Limb (tissue), 2 donors: Measurements from ENCODE around the gene DAZAP1.

ENCODE experiments used
- DNase-seq, 2 donors: peaks; one replicate each; pipeline ENCODE4 v3.0.0-alpha.2; 2016; ENCODE audit errors: extremely low spot score in 2 of 2

Gene DAZAP1

DNA sequence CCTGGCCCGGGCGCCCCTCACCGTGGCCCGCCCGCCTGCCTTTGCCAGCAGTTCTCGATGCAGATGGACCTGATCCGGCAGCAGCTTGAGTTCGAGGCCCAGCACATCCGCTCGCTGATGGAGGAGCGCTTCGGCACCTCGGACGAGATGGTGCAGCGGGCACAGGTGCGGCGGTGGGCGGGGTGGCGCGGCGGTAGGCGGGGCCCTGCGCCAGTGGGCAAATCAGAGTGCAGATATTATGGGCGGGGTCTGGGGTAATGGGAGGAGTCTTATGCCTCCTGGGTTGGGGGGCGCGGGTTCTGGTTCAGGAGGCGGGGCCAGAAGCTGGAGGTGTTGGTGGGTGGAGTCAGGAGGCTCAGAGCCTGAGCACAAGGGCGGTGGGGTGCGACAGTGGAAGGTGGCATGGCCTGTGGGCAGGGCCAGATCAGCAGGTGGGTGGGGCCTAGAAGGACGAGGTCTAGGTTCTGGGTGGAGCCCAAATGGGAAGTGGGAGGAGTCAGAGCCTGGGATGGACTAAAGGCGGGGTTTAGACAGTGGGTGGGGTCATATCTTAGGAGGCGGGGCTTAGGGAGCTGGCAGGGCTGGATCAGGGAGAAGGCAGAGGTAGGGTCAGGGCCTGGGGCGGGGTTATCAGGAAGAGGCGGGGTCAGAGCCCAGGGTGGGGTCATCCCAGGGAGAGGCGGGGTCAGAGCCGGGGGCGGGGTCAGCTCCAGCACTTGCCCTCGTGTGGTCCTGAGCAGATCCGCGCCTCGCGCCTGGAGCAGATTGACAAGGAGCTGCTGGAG is 48.1 kb downstream of the DAZAP1 start:
- DNase-seq, result peak in 1 of 2 donors; percentile 59

DNA sequence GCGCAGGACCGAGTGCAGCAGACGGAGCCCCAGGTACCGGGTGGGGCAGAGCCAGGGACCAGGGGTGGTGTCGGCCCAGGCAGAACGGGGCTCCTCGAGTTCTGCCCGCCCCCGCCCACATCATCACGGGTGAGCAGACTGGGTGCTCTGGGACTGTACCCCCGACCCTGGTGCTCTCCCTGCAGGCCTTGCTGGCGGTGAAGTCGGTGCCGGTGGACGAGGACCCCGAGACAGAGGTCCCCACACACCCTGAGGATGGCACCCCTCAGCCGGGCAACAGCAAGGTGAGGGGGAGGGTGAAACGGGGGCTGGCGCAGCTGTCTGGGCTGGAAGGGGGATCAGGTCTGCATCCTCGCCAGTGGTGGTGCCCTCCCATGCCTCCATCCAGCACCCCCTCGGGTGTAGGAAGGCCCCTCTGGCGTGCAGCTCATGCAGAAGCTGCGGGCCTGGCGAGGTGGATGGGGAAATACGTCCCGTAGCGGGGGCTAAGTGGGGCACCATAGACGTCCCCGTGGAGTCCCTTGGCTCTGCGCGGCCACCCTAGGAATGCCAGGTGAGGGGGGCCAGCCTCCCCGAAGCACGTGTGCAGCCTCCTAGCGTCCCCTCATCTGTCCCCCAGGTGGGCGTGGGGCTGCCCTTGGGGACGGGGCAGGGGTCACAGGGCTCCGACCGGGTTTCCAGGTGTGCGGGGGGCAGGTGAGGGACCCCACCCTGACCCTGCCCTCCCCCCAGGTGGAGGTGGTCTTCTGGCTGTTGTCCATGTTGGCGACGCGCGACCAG is 48.9 kb downstream of the DAZAP1 start:
- peak in 1 of 2 donors; percentile 34 for DNase-seq

DNA sequence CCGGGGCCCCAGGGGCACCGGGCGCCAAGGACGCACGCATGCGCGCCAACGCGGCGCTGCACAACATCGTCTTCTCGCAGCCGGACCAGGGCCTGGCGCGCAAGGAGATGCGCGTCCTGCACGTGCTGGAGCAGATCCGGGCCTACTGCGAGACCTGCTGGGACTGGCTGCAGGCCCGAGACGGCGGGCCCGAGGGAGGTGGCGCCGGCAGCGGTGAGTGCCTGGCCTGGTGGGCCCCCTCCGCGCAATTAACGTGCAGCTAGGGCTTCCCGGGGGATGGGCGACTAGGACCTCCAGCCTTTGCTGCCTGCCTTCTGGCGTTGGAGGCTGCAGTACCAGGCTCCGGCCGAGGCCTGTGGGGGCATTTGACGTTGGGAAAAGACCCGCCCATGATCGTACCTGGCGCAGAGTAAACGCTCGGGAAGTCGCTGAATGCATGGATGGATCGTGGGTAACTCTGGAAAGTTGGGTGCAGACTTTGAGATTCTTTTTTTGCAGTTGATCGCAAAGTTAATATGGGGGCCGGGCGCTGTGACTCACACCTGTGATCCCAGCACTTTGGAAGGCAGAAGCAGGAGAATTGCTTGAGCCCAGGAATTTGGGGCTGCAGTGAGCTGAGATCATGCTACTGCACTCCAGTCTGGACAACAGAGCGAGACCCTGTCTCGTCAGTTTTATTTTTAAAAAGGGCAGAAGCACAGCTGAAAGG is 49.8 kb downstream of the DAZAP1 start:
- peak in 1 of 2 donors; percentile 44 for DNase-seq

DNA sequence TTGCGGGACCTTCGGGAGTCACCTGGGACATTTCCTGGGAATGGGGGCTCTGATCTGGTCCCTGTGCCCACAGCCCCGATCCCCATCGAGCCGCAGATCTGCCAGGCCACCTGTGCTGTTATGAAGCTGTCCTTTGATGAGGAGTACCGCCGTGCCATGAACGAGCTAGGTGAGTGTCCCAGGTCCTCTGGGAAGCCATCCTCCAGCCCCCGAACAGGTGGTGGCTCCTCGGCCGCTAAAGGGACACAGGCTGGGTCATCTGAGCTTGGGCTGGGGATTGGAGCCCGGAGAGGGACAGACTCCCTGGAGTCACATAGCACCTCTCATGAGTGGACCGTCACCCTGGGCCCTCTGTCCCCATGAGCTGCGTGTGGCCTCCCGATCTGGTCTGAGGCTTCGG is 50.5 kb downstream of the DAZAP1 start:
- DNase-seq, result no peak

DNA sequence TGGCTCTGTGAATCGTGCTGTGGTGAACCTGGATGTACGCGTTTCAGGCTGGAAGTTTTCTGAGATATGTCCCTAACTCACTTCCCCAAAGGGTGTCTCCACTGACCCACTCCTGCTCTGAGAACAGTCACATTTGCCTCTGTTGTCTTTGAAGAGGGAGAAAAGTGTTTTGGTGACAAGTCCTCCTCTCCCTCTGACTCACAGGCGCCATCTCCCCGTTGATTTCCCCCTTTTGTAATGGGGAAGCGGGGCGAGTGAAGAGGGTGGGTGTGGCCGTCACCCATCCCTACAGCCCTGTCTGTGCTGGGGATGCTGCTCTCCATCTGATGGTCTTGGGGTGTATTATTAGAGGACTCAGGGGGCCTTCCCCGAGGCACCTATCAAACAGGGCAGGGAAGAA is 52.1 kb downstream of the DAZAP1 start:
- no peak for DNase-seq

DNA sequence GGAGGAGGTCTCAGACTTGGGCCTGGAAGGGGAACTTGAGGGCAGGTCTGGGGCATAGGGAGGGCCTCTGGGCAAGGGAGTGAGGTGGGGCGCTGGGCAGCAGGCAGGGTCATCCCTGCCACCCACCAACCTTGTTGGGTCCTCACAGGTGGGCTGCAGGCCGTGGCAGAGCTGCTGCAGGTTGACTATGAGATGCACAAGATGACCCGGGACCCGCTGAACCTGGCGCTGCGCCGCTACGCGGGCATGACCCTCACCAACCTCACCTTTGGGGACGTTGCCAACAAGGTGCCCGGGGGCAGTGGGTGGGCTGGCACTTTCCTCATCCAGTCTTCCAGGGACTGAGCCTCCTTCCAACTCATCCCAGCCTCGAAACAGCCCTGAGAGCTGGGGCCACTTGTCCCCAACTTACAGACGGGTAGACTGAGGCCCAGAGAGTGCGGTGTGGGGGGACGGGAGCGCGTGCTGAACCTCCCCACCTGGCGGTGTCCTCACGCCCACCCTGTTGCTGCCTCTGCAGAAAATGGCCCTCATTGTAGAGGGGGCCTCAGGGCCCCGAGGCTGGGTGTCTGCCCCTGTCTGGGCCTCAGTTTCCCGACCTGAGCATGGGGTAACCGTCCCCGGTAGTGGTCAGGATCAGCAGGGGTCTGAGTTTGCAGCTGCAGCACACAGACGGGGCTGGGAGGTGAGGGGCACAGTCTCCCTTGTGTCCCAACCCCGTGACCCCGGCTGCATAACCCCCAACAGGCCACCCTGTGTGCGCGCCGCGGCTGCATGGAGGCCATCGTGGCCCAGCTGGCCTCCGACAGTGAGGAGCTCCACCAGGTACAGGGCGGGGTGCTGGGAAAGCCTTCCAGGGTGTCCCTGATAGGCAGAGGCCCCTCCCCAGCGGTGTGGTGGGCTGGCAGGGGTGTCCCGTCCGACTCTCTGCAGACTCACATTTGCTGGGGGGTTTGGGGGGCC is 52.9 kb downstream of the DAZAP1 start:
- DNase-seq, result no peak

DNA sequence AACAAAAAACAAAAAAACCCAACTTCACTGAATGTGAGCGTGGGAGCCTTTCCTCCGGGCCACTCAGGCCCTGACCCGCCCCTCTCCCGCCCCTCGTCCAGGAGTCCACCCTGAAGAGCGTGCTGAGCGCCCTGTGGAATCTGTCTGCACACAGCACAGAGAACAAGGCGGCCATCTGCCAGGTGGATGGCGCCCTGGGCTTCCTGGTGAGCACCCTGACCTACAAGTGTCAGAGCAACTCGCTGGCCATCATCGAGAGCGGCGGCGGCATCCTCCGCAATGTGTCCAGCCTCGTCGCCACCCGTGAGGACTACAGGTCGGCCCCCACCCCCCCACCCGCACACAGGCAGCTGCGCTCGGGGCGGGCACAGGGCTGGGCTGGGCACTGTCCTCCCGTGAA is 54.5 kb downstream of the DAZAP1 start:
- DNase-seq, result no peak

DNA sequence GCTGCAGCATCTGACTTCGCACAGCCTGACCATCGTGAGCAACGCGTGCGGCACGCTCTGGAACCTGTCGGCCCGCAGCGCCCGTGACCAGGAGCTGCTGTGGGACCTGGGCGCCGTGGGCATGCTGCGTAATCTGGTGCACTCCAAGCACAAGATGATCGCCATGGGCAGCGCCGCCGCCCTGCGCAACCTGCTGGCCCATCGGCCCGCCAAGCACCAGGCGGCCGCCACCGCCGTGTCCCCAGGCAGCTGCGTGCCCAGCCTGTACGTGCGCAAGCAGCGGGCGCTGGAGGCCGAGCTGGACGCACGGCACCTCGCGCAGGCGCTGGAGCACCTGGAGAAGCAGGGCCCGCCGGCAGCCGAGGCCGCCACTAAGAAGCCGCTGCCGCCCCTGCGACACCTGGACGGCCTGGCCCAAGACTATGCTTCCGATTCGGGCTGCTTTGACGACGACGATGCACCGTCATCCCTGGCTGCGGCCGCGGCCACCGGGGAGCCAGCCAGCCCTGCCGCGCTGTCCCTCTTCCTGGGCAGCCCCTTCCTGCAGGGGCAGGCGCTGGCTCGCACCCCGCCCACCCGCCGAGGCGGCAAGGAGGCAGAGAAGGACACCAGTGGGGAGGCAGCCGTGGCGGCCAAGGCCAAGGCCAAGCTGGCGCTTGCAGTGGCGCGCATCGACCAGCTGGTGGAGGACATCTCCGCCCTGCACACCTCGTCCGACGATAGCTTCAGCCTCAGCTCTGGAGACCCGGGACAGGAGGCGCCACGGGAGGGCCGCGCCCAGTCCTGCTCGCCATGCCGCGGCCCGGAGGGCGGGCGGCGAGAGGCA is 58.0 kb downstream of the DAZAP1 start:
- peak in 1 of 2 donors; percentile 55 for DNase-seq

DNA sequence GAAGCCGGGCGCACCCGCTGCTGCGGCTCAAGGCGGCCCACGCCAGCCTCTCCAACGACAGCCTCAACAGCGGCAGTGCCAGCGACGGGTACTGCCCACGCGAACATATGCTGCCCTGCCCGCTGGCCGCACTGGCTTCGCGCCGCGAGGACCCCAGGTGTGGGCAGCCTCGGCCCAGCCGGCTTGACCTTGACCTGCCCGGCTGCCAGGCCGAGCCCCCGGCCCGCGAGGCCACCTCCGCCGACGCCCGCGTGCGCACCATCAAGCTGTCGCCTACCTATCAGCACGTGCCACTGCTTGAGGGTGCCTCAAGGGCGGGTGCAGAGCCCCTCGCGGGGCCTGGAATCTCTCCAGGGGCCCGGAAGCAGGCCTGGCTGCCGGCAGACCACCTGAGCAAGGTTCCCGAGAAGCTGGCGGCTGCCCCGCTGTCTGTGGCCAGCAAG is 58.7 kb downstream of the DAZAP1 start:
- no peak for DNase-seq

DNA sequence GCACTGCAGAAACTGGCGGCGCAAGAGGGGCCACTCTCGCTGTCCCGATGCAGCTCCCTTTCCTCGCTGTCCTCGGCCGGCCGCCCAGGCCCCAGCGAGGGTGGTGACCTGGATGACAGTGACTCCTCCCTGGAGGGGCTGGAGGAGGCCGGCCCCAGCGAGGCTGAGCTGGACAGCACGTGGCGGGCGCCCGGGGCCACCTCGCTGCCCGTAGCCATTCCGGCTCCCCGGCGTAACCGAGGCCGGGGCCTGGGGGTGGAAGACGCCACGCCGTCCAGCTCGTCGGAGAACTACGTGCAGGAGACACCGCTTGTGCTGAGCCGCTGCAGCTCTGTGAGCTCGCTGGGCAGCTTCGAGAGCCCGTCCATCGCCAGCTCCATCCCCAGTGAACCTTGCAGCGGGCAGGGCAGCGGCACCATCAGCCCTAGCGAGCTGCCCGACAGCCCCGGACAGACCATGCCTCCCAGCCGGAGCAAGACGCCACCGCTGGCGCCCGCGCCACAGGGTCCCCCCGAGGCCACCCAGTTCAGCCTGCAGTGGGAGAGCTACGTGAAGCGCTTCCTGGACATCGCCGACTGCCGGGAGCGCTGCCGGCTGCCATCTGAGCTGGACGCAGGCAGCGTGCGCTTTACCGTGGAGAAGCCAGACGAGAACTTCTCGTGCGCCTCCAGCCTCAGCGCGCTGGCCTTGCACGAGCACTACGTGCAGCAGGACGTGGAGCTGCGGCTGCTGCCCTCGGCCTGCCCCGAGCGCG is 59.3 kb downstream of the DAZAP1 start:
- peak in 1 of 2 donors; percentile 40 for DNase-seq

DNA sequence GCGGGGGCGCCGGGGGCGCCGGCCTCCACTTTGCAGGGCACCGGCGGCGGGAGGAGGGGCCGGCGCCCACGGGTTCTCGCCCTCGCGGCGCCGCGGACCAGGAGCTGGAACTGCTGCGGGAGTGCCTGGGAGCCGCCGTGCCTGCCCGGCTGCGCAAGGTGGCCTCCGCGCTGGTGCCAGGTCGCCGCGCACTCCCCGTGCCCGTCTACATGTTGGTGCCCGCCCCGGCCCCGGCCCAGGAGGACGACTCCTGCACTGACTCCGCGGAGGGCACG is 59.8 kb downstream of the DAZAP1 start:
- peak in 1 of 2 donors; percentile 44 for DNase-seq

DNA sequence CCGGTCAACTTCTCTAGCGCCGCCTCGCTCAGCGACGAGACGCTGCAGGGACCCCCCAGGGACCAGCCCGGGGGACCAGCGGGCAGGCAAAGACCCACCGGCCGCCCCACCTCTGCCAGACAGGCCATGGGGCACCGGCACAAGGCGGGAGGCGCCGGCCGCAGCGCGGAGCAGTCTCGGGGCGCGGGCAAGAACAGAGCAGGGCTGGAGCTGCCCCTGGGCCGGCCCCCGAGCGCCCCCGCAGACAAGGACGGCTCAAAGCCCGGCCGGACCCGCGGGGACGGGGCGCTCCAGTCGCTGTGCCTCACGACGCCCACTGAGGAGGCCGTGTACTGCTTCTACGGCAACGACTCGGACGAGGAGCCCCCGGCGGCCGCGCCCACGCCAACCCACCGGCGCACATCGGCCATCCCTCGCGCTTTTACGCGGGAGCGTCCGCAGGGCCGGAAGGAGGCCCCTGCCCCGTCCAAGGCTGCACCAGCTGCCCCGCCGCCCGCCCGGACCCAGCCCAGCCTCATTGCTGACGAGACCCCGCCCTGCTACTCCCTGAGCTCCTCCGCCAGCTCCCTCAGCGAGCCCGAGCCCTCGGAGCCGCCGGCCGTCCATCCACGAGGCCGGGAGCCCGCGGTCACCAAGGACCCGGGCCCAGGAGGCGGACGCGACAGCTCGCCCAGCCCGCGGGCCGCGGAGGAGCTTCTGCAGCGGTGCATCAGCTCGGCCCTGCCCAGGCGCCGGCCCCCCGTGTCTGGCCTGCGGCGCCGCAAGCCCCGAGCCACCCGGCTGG is 60.3 kb downstream of the DAZAP1 start:
- DNase-seq, result peak in 1 of 2 donors; percentile 42

DNA sequence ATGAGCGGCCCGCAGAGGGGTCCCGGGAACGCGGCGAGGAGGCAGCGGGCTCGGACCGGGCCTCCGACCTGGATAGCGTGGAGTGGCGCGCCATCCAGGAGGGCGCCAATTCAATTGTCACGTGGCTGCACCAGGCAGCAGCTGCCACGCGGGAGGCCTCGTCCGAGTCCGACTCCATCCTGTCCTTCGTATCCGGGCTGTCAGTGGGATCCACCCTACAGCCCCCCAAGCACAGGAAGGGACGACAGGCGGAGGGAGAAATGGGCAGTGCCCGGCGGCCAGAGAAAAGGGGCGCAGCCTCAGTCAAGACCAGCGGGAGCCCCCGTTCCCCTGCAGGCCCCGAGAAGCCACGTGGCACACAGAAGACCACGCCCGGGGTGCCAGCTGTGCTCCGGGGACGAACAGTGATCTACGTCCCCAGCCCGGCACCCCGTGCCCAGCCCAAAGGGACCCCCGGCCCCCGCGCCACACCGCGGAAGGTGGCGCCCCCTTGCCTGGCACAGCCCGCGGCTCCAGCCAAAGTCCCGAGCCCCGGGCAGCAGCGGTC is 61.0 kb downstream of the DAZAP1 start:
- no peak for DNase-seq

DNA sequence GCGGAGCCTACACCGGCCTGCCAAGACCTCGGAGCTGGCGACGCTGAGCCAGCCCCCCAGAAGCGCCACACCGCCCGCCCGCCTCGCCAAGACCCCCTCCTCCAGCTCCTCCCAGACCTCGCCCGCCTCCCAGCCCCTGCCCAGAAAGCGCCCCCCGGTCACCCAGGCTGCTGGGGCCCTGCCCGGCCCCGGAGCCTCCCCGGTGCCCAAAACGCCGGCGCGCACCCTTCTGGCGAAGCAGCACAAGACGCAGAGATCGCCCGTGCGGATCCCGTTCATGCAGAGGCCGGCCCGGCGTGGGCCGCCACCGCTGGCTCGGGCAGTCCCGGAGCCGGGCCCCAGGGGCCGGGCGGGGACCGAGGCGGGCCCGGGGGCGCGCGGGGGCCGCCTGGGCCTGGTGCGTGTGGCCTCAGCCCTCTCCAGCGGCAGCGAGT is 61.5 kb downstream of the DAZAP1 start:
- no peak for DNase-seq

DNA sequence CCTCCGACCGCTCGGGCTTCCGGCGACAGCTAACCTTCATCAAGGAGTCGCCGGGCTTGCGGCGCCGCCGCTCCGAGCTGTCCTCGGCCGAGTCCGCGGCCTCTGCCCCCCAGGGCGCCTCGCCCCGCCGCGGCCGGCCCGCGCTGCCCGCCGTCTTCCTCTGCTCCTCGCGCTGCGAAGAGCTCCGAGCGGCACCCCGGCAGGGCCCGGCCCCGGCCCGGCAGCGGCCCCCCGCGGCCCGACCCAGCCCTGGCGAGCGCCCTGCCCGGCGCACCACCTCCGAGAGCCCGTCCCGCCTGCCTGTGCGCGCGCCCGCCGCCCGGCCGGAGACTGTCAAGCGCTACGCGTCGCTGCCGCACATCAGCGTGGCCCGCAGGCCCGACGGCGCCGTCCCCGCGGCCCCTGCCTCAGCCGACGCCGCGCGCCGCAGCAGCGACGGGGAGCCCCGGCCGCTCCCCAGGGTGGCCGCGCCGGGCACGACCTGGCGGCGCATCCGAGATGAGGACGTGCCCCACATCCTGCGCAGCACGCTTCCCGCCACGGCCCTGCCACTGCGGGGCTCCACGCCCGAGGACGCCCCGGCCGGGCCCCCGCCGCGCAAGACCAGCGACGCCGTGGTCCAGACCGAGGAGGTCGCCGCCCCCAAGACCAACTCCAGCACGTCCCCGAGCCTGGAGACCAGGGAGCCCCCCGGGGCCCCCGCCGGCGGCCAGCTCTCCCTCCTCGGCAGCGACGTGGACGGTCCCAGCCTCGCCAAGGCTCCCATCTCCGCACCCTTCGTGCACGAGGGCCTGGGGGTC is 62.1 kb downstream of the DAZAP1 start:
- DNase-seq, result no peak

DNA sequence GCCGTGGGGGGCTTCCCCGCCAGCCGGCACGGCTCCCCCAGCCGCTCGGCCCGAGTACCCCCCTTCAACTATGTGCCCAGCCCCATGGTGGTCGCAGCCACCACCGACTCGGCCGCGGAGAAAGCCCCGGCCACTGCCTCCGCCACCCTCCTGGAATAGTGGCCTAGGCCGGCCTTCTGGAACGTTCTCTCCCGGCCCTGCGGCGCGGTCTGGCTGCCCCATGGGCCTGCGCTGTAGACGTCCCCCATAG is 62.6 kb downstream of the DAZAP1 start:
- no peak for DNase-seq

DNA sequence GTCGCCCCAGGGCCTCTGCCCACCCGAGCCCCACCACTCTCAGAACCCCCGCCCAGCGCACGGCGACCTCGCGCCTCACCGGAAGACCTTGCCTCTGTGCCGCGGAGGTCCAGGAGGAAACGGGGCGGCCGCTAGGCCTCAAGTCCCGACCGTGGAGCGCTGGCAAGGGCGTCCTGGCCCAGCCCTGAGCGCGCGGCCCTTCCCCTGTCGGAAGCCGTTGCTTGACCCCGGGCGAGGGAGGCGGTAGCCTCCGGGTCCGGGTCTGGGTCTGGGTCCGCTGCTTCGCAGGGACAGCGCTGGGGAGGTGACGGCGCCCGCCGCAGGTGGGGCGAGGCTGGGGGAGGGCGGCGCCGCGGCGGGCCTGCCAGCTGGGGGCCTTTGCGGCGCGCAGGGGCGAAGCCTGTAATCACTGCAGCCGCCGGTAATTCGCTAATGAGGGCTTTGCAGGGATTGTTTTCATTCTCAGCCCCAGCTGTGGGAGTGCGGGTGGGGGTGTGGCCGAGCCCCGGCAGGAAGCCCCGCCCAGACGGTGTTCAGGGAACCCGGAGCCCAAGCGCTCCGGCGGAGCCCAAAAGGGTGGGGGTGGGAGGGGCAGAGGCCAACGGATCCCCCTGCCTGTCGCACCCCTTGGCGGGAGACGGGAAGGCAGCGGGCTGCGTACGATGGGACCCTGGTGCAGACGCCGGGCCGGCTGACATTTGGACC is 63.1 kb downstream of the DAZAP1 start:
- DNase-seq, result peak in 1 of 2 donors; percentile 54
